ENCODE measurements around the gene ELK3.
A peak's percentile ranks its signal among the peaks of the same experiment; 100 is the strongest.

Gene ELK3

GRCh38 chr12:96237035-96237434, 42.9 kb downstream of the ELK3 start:
- DNase-seq: no peak

GRCh38 chr12:96237465-96238077, 43.4 kb downstream of the ELK3 start:
- DNase-seq: peak; percentile 23

- no peak for DNase-seq
These were observed 44.3 kb downstream of the ELK3 start for GRCh38 chr12:96238336-96239047.

GRCh38 chr12:96239711-96240635, 45.8 kb downstream of the ELK3 start:
- DNase-seq: no peak

- DNase-seq: no peak
These were observed 46.5 kb downstream of the ELK3 start for GRCh38 chr12:96240656-96241055.

GRCh38 chr12:96241431-96241830, 47.3 kb downstream of the ELK3 start:
- no peak for DNase-seq

- no peak for DNase-seq
These were observed 47.7 kb downstream of the ELK3 start for GRCh38 chr12:96241846-96242256.

GRCh38 chr12:96242597-96242996, 48.4 kb downstream of the ELK3 start:
- no peak for DNase-seq

GRCh38 chr12:96244826-96245225, 50.7 kb downstream of the ELK3 start:
- DNase-seq: no peak

GRCh38 chr12:96246926-96247505, 52.8 kb downstream of the ELK3 start:
- no peak for DNase-seq

- no peak for DNase-seq
These were observed 53.4 kb downstream of the ELK3 start for GRCh38 chr12:96247563-96247962.

GRCh38 chr12:96248136-96248931, 54.2 kb downstream of the ELK3 start:
- DNase-seq: no peak

- no peak for DNase-seq
These were observed 55.3 kb downstream of the ELK3 start for GRCh38 chr12:96249196-96250118.

- no peak for DNase-seq
These were observed 56.0 kb downstream of the ELK3 start for GRCh38 chr12:96250119-96250685.

GRCh38 chr12:96255077-96255476, 60.9 kb downstream of the ELK3 start:
- no peak for DNase-seq

- no peak for DNase-seq
These were observed 62.6 kb downstream of the ELK3 start for GRCh38 chr12:96256672-96257361.

GRCh38 chr12:96257550-96258103, 63.5 kb downstream of the ELK3 start:
- no peak for DNase-seq

- no peak for DNase-seq
These were observed 64.2 kb downstream of the ELK3 start for GRCh38 chr12:96258104-96258961.

- DNase-seq: no peak
These were observed 66.1 kb downstream of the ELK3 start for GRCh38 chr12:96260231-96260630.
